SK-N-SH (cell line): Measurements from ENCODE around the gene SRD5A3.

Experiments
- CTCF ChIP-seq: fragments of 200-600 bp; sonication (generic); IDR thresholded peaks from 2 replicates; pipeline ENCODE4 v1.6.1; 2017; ENCODE audit warnings: antibody characterized with exemption, mild to moderate bottlenecking, moderate library complexity
- ELF1 ChIP-seq: IDR thresholded peaks from 2 replicates; pipeline ENCODE4 v1.4.0; 2012
- JUND ChIP-seq: IDR thresholded peaks from 2 replicates; pipeline ENCODE4 v1.4.0; 2012
- MXI1 ChIP-seq: IDR thresholded peaks from 2 replicates; pipeline ENCODE4 v1.6.1; 2012; ENCODE audit warnings: mild to moderate bottlenecking, low read depth, low read length, improper control_type of control experiment
- NRF1 ChIP-seq: IDR thresholded peaks from 2 replicates; pipeline ENCODE4 v1.6.1; 2012; ENCODE audit warnings: low read depth, mild to moderate bottlenecking, low read length
- POLR2AphosphoS5 ChIP-seq: IDR thresholded peaks from 2 replicates; pipeline ENCODE4 v1.6.1; 2012; ENCODE audit warnings: low read depth, low read length
- RCOR1 ChIP-seq: fragments of 150-350 bp; IDR thresholded peaks from 2 replicates; pipeline ENCODE4 v1.6.1; 2017; ENCODE audit warnings: antibody characterized with exemption, low read length
- SIN3A ChIP-seq: IDR thresholded peaks from 2 replicates; pipeline ENCODE4 v1.6.1; 2012; ENCODE audit warnings: low read depth, mild to moderate bottlenecking, low read length, moderate library complexity, borderline replicate concordance
- SMC3 ChIP-seq: IDR thresholded peaks from 2 replicates; pipeline ENCODE4 v1.6.1; 2012; ENCODE audit warnings: low read depth, low read length, improper control_type of control experiment
- TAF1 ChIP-seq: IDR thresholded peaks from 2 replicates; pipeline ENCODE4 v1.6.1; 2012; ENCODE audit warnings: low read depth, mild to moderate bottlenecking, low read length, moderate library complexity, borderline replicate concordance
- TEAD4 ChIP-seq: IDR thresholded peaks from 2 replicates; pipeline ENCODE4 v1.4.0; 2012; ENCODE audit warnings: mild to moderate bottlenecking, borderline replicate concordance; ENCODE audit not compliant: insufficient read depth
- YY1 ChIP-seq: IDR thresholded peaks from 2 replicates; pipeline ENCODE4 v1.4.0; 2012; ENCODE audit warnings: low read depth, mild to moderate bottlenecking
- ZBTB33 ChIP-seq: IDR thresholded peaks from 2 replicates; pipeline ENCODE4 v1.4.0; 2012; ENCODE audit warnings: low read depth, borderline replicate concordance

- TF ChIP-seq CTCF (no peak), ZBTB33 (no peak), TAF1 (no peak), JUND (no peak), RCOR1 (no peak), SIN3A (no peak), POLR2AphosphoS5 (no peak), SMC3 (no peak), ELF1 (no peak), MXI1 (no peak), YY1 (no peak), NRF1 (no peak), TEAD4 (no peak)
Observed at GRCh38 chr4:55351824-55352223, 5.8 kb downstream of the SRD5A3 start.
